NCI-H524 (cell line): Measurements from ENCODE around the gene CLEC4A.
"Not testable (repeated sequence)": the region's sequence is repeated elsewhere in the genome, so short reads cannot be mapped to it uniquely, and the experiment has no call there.

Source experiments
- DNase-seq, 2 experiments: peaks; one replicate each; lab custom pipeline; 2025; lab: John Stamatoyannopoulos, UW

Gene CLEC4A

GRCh38 chr12:8123124-8123912 is at the start of gene CLEC4A:
Gene CLEC4A, plus strand, starts transcription at chr12:8123617. Its CDS starts 262 bp downstream, at chr12:8123879.
- no peak for DNase-seq

GRCh38 chr12:8075935-8076334 is 47.5 kb upstream of the CLEC4A start:
- DNase-seq = no peak

- DNase-seq = no peak
Measured at GRCh38 chr12:8076366-8076765, 47.1 kb upstream of the CLEC4A start.

- DNase-seq = peak in 1 of 2 experiments; percentile 32
Measured at GRCh38 chr12:8077207-8077606, 46.2 kb upstream of the CLEC4A start.

DNA sequence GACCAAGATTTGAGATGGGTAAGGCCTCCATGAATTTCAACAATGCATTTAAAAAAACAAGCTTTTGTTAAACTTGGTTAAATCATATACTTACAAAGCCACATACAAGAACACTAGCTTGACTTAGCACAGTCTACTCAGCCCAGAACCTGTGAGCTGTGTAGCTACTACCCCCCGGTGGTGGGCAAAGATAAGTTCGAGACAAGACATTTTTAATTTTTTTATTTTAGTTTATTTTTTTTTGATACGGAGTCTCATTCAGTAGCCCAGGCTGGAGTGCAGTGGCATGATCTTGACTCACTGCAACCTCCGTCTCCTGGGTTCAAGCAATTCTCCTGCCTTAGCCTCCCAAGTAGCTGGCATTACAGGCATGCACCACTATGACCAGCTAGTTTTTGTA is 45.0 kb upstream of the CLEC4A start:
- DNase-seq = peak in 1 of 2 experiments; percentile 58

- no peak for DNase-seq
Measured at GRCh38 chr12:8078916-8079315, 44.5 kb upstream of the CLEC4A start.

DNA sequence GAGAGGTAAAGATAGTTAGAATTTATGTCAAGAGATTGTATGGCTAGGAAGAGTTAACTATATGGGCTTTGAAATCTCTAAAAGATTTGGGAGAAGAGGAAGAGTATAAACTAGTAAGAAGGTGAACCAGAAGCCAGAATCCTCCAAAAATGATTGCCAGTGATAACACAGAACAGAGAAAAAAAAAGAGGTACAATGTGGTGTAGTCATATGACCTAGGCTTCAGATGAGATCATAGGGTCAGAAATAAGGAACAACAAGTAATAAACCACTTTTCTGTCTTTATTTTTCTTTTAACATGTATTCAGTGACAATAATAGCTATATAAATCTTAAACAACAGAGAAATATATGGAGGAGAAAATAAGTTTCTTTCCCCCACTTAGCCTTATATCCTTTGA is 43.3 kb upstream of the CLEC4A start:
- DNase-seq = no peak

- DNase-seq = peak in 1 of 2 experiments; percentile 34
Measured at GRCh38 chr12:8081251-8081920, 42.0 kb upstream of the CLEC4A start.

GRCh38 chr12:8082808-8083100 is 40.7 kb upstream of the CLEC4A start:
- no peak for DNase-seq

- DNase-seq = not testable (repeated sequence)
Measured at GRCh38 chr12:8084351-8084750, 39.1 kb upstream of the CLEC4A start.

GRCh38 chr12:8087666-8088065 is 35.8 kb upstream of the CLEC4A start:
- peak in 1 of 2 experiments; percentile 4 for DNase-seq

GRCh38 chr12:8088574-8088973 is 34.8 kb upstream of the CLEC4A start:
- DNase-seq = peak in 1 of 2 experiments; percentile 24

GRCh38 chr12:8089277-8089676 is 34.1 kb upstream of the CLEC4A start:
- not testable (repeated sequence) for DNase-seq

DNA sequence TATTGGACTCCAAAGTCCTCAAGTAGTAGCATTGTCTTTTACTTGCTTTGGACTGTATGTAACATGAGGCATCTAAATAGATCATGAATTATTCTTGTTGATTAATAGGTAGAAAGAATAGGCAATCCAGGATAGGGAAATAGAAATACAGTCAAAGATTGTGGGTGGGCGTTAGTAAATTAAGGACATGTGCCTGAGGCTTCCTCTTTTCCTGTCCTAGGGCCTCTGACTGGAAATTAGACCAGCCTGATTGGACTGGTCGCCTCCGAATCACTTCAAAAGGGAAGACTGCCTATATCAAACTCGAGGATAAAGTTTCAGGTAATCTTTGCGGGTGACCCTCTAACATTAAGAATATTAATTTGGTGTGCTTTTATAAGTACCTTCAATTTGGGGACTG is 33.7 kb upstream of the CLEC4A start:
- DNase-seq = no peak

GRCh38 chr12:8093291-8093690 is 30.1 kb upstream of the CLEC4A start:
- DNase-seq = no peak

- no peak for DNase-seq
Measured at GRCh38 chr12:8096281-8096915, 27.0 kb upstream of the CLEC4A start.

- no peak for DNase-seq
Measured at GRCh38 chr12:8099235-8099634, 24.2 kb upstream of the CLEC4A start.

GRCh38 chr12:8108808-8109398 is 14.5 kb upstream of the CLEC4A start:
- DNase-seq = peak in 1 of 2 experiments; percentile 59

DNA sequence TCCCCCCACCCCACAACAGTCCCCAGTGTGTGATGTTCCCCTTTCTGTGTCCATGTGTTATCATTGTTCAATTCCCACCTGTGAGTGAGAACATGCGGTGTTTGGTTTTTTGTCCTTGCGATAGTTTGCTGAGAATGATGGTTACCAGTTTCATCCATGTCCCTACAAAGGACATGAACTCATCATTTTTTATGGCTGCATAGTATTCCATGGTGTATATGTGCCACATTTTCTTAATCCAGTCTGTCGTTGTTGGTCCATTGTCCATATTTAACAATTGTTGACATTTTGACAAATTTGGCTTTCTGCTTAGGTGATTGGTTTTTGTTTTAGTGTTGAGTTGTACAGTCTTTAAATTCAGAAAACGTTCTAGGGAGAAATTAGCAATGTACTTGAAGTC is 10.3 kb upstream of the CLEC4A start:
- not testable (repeated sequence) for DNase-seq

DNA sequence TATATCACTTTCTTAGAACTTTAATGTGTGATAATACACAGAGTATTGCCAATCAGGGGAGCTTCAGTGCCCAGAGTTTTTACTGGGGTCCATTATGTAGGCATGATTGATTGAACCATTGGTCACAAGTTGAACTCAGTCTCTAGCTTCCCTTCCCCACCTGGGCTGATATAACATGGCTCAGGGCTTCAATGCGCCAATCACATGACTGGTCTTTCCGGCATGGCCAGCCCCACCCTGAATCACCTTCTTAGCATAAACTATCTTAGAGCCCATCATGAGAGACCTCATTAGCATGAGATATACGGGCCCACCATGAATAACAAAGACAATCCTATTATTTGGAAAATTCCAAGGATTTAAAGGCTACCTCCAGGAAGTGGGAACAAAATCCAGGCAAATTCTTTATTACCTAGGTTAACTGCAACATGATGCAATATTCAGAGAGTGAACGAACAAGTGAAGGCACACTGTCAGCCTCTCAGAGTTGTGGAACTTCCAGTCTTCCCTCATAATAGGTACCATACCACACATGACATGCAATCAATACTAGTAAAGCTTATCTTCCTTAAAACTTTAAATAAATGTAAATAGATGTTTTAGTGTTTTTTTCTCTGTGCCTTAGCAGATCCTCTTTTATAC is 3.2 kb upstream of the CLEC4A start:
- no peak for DNase-seq

DNA sequence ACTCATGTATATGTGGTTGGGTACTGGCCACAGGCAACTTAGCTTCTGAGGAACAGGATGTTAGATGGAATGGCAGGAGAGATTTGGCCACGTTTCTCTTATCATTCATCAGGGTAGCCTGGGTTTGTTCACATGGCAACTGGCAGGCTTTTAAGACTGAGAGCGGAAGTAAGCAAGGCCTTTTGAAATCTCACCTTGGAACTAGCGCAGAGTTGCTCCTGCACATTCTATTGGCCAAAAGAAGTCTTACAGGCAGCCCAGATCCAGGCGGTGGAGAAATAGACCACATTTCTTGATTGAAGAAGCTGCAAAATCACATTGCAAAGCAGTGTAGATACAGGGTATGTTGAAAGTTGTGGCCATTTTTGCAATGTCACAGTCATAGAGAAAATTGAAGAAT is 3.7 kb downstream of the CLEC4A start:
- DNase-seq = no peak
